Measurements from ENCODE around the gene GMCL2. TPM values are rescaled to one million over a fixed set of nuclear protein-coding genes. Genes with fewer than 3 reads are reported as not detected.

The GMCL2 gene
- total and polyA plus RNA-seq, 11 donors: not detected

GRCh38 chr5:178235588-178235974 is 48.4 kb upstream of the GMCL2 start:
- no peak for TF ChIP-seq POLR2A (IDR thresholded peaks at IDR 0.05)
- TF ChIP-seq CTCF (IDR thresholded peaks at IDR 0.05): no peak
- WGBS, 4 donors: 76 to 84% (median 78%) methylated on average over 3 of the region's 3 CpGs
- DNase-seq (no peak), ATAC-seq (no peak)
- no peaks in the 10 kb centered on the region for H3K9me3 ChIP-seq
- peaks cover 8 to 83% (median 58%) of the 10 kb centered on the region in 12 donors for H3K4me1 ChIP-seq
- H3K27ac ChIP-seq: peak overlapping the region in 1 of 12 donors; percentile 51
- intact Hi-C loops (cut with DNase I): loop anchor here in 3 of 10 donors (2.0 to 10.0 kb wide), 3 partner anchors 312 to 499 kb away; partner anchors contain the start of genes COL23A1 (in 2 of the 3) and ZNF354A (in 1 of the 3)
- no peak overlapping the region for H3K4me3 ChIP-seq
- H3K36me3 ChIP-seq: peaks cover 0 to 3% (median 0%) of the 10 kb centered on the region in 9 donors
- no peaks in the 10 kb centered on the region for H3K27me3 ChIP-seq

GRCh38 chr5:178234750-178235587 is 47.8 kb upstream of the GMCL2 start:
- DNase-seq (peak; percentile 68 to 86 (median 71)), ATAC-seq (peak in 1 of 4 donors; percentile 25)
- peak; percentile 63 to 84 (median 74) for TF ChIP-seq CTCF (IDR thresholded peaks at IDR 0.05)
- TF ChIP-seq POLR2A (IDR thresholded peaks at IDR 0.05): no peak
- no peaks in the 10 kb centered on the region for H3K9me3 ChIP-seq
- H3K27ac ChIP-seq: peak overlapping the region in 3 of 12 donors; percentile 49 to 51 (median 49)
- 21 to 25% (median 24%) methylated on average over 12 of the region's 12 CpGs for WGBS, 4 donors
- H3K36me3 ChIP-seq: peaks cover 0 to 9% (median 2%) of the 10 kb centered on the region in 9 donors
- intact Hi-C loops (cut with DNase I): loop anchor here in 3 of 10 donors (1.0 to 10.0 kb wide), 4 partner anchors 312 to 500 kb away; partner anchors contain the start of genes COL23A1 (in 3 of the 3) and ZNF354A (in 1 of the 3)
- no peaks in the 10 kb centered on the region for H3K27me3 ChIP-seq
- peaks cover 8 to 83% (median 59%) of the 10 kb centered on the region in 12 donors for H3K4me1 ChIP-seq
- H3K4me3 ChIP-seq: no peak overlapping the region

- Histone ChIP-seq H3K27me3 (no peaks in the 10 kb centered on the region), H3K27ac (peak overlapping the region in 1 of 12 donors; percentile 49), H3K4me1 (peaks cover 7 to 86% (median 57%) of the 10 kb centered on the region in 12 donors), H3K9me3 (no peaks in the 10 kb centered on the region), H3K36me3 (peaks cover 0 to 16% (median 9%) of the 10 kb centered on the region in 9 donors), H3K4me3 (no peak overlapping the region)
- WGBS, 4 donors: 81 to 92% (median 91%) methylated on average over 5 to 7 of the region's 7 CpGs
- DNase-seq: peak in 3 of 5 donors; percentile 21 to 31 (median 26)
- intact Hi-C loops (cut with DNase I): loop anchor here in 3 of 10 donors (1.0 to 10.0 kb wide), 3 partner anchors 356 to 501 kb away; partner anchors contain the start of genes COL23A1 (in 3 of the 3) and ZNF354A (in 1 of the 3)
- no peak for TF ChIP-seq CTCF (IDR thresholded peaks at IDR 0.05)
- no peak for TF ChIP-seq POLR2A (IDR thresholded peaks at IDR 0.05)
- no peak for ATAC-seq
Observed at GRCh38 chr5:178234121-178234749, 47.1 kb upstream of the GMCL2 start.
